ENCODE data around the gene UNC5A. TPM values are rescaled to one million over a fixed set of nuclear protein-coding genes. Genes with fewer than 3 reads are reported as not detected.

Gene UNC5A
- total RNA-seq, 1 donor from 2014 or later, result not detected

DNA sequence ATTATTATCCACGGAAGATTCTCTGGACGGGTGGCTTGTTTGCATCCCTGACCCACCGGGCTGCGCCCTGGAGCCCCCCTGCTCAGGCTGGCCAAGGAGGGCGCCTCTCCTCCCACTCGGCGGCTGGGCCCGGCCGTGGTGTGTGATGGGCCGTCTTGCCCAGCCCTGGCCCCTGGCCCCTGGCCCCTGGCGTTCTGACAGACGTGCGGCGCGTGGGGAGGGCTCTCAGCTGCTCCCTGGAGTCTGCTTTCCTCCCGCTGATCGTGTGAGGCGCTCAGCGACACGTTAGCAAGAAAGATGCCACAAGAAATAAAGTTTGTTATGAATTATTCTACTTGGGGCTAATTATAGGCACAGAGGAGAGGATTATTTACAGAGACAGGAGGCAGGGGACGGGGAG lies 33.3 kb downstream of the UNC5A start:
- intact Hi-C loops (cut with micrococcal nuclease), result no loop called here

DNA sequence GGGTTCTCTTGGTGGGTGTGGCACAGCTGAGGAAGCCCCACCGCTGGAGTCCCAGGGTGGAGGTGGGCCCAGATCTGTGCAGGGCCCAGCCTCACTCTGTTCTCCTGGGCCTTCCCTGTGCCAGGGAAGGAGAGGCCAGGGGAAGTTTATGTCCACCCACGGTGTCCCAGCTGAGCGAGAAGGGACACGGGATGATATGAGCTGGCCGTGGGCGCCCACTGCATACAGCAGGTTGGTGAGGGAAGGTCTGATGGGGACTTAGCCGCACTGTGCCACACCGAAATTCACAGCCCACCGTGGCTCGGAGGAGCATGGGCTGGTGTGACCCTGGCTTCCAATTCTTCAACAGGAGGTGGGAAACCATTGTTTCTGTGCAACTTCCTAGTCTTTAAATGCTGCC lies 33.9 kb downstream of the UNC5A start:
- intact Hi-C loops (cut with micrococcal nuclease), result no loop called here

DNA sequence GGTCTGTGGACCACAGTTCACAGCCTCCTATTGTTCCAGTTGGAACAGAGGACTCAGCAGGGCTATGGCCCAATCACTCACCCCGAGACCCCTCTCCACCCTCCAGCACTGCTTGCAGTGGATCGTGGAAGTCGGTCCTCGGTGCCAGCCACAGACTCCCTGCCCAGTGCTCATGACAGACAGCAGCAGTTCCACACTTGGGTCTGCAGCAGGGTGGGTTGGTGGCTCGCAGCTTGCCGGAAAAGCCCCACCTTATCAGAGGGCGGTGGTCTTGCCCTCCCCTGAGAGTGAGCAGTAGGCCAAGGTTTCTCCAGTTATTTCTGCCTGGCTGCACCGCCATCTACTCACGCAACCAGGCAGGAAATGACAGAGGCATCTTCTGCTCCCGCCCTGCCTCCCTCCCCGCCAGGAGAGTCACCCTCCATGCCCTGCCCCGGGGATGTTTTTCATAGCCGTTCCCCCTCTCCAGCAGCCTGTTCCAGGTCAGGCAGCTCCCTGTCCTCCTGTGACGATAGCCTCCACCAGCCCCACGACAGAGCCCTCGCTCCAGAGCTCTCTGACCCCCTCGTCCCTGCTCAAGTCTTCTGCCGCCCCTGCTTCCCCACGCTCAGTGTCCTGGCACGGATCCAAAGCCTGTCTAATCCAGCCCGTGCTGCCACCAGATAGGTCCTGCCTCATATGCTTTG lies 34.5 kb downstream of the UNC5A start:
- intact Hi-C loops (cut with micrococcal nuclease), result no loop called here

DNA sequence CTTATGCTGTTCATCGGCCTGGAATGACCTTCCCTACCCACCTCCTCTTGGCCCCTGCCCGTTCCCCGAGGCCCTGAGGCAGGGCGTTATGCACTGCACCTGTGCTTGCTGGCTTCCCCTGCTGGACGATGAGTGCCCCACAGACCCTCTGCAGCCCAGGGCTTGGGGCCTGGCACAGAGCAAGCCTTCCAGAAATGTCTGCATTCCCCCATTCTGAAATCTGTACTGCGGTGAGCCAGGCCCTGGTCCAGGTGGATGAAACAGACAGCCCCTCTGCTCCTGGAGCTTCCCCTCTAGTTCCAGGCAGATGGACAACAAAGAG lies 35.0 kb downstream of the UNC5A start:
- intact Hi-C loops (cut with micrococcal nuclease), result no loop called here

DNA sequence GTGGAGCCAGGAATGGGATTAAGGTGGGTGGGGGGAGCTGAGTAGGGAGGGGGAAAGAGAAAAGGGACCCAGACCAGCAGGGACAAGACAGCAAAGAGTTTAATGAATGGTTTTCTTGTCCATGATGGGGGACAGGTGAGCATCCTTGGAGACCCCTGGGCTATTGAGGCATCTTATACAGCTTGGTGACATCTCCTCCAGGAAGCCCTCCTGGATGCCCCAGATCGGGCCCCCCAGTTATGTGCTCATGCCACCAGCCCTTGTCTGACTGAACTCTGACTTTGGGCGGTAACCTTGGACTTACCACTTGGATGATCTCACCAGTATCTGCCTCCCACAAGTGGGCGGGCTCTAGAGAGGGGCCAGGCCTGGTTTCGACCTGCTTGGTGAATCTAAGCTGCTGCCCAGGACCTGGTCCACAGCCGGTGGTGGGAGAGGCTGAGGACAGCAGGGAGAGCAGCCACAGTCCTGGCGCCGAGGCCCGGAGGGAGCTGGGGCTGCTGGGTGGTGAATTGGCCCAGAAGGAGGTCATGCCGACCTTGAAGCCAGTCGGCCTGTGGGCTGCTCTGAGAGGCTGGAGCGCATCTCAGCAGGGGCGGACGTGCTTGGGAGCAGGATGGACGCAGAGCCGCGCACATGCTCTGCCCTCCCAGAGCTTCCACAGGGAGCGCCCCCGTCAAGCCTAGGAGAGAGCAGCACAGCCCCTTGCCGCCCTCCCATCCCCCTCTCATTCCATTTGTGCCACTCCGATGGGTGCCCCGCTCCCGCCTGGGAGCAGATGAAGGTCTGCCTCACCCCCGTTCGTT lies 36.2 kb downstream of the UNC5A start:
- intact Hi-C loops (cut with micrococcal nuclease), result no loop called here

DNA sequence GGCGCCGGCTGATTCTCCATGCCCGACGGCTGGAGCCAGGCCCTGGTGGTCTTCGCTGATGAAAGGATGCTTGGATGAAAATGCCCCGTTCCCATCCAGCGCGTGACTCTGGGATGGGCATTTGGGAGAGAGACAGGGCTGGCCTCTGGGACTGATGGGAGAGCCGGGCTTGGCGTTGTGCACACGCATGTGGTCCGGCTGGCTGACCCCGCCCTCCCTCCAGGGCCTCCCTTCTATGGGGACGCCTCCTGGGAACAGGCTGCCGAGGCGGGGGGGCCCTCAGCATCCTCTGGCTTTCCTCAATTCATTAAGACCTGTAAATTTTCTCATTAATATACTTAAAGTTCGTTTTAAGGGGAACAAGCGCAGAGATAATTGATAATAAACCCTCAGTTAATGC lies 36.8 kb downstream of the UNC5A start:
- intact Hi-C loops (cut with micrococcal nuclease), result no loop called here

DNA sequence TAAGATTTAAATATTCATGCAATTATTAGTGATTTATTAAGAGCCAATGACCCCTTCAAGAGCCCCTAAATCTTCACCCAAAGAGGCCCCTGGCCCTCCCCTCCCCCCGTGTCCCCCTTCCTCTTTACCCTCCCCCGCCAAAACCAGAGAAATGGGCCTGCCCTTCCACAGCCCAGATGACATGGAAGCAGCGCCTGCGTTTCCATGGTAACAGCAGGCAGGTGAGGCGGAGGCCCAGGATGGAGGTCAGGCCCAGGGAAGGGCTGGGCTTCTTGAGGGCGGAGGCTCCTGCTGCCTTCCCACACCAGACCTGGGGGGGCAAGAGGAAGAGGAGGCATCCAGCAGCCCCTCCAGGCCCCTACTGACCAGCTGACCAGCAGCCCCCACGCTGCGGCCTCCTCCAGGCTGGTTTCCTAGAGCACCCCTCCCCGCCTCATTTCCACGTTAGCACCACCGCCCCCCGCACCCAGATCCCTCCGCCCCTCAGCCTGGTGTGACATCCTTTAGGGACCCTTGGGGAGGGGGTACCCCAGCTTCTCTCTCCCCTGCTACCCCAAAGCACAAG lies 37.4 kb downstream of the UNC5A start:
- intact Hi-C loops (cut with micrococcal nuclease), result no loop called here

DNA sequence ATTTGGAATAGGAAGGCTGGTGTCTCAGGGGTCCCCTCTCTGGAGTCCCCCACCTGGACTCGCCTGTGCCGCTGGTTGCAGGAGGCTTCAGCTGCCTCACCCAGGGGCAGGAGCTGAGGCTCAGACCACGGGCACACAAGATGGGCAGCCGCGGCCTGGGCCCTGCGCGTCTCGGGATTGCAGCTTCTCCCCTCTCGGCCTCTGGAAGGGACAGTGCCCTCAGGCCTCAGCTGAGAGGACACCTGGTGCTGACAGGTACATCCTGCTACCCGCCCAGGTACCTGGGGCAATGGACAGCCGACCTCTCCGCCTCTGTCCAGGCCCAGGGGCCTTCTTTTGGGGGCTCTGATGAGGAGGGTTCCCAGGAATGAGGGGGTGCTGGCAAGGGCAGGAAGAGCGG lies 38.3 kb downstream of the UNC5A start:
- intact Hi-C loops (cut with micrococcal nuclease), result no loop called here

DNA sequence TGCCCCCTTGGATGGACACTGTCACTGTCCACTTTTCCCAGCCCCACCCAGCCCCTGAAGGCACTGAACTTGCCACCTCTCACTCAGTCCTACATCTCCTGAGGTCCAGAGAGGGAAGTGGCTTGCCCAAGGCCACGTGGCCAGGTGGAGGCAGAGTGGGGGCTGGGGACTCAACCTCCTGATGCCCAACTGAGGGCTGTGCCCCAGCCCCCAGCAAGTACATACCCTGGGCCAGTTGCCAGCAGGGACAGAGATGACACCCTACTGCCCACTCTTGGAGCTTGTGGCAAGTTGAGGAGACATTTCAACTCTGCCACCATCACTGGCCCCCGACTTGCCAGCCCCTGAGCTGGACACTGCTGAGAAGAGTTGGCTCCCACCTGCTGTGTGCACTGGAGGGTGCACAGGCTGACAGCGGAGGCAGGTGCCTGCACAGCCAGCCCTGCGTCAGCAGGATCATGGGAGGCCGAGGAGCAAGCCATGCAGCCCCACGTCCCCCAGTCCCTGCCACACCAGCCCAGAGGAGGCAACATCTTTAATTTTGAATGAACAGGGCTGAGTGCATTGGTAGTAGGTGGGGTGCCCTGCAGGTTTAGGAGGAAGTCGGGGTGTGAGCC lies 39.4 kb downstream of the UNC5A start:
- intact Hi-C loops (cut with micrococcal nuclease), result no loop called here

DNA sequence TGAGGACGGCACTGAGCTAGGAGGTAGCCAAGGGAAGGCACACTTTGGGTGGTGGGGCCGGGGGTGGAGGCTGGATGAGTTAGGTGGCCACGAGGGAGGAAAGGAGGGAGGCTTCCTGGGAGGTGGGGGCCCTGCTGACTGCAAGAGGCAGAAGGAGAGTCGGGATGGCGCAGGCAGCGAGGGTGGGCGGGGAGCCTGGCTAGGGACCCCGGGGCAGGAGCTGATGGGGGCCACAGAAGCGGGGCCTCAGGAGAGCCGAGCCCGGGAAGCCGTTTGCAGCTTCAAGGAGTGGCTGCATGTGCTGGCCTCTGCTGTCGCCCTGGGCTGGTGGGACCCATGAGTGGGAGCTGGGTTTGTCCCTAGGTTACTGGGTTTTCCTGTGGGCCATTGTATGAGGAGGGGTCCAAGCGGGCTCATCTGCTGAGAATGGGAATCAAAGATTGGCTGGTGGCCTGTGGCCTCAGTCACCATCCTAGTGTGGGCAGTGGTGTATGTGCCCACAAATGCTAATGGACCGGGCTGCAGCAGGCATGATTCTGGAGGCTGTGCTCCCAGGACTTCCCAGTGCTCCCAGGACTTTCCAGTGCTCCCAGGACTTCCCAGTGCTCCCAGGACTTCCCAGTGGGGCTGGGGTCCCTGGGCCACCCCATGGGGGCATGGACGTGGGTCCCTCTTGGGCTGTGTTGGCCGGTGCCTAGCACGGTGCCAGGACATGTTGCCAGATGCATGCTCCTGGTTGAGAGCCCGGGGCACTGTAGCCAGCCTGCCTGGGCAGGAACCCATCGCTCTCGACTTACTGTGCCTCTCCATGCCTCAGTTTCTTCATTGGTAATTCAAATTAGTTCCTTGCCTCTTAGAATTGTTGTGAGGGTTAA lies 40.2 kb downstream of the UNC5A start:
- intact Hi-C loops (cut with micrococcal nuclease), result no loop called here

DNA sequence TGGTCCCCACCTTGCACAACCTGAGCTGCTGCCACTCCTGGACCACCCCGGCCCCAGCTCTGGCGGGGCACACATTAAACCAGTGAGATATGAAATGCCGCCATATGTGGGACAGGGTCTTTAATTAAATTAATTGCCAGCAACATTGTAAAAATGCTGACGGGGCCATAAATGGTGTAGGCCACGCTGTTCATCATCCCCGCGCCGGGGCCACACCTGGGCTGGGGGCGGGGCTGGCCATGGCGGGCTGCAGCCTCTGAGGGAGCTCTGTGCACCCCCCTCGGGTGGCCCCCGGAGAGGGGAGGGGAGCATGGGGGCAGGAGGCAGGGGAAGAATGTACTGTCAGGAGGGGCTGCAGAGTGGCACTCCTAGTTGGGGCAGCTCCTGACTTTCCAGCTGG lies 41.0 kb downstream of the UNC5A start:
- intact Hi-C loops (cut with micrococcal nuclease), result no loop called here

DNA sequence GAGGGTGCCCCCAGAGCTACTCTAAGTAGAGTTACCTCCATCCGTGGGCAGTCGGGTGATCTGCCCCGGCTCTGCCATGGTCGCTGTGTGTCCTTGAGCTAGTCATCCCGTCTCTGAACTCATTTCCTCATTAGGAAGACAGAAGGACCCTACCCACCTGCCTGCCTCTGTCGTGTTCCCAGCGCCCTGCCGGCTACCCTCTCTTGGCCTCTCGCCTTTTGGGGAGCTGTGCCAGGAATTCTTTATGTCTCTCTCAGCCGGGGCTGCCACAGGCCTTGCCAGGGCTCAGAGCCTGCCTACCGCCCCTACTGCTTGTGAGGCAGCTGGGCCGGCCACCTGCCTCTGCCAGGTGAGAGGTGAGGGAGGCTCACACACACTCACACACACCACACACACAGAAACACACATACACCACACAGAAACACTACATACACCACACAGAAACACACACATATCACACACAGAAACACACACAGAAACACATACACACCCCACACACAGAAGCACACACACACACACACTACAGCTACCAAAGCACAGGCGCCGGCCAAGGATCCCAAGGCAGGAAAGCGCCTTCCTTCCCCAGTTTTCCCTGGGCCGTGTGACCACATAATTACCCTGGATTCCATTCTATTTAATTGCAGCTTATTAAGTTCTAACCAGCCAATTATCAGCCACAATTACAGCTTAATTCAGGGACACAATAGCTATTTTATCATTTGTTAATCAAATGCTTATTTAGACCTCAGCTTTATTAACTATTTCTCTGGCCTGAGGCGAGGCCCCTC lies 41.7 kb downstream of the UNC5A start:
- intact Hi-C loops (cut with micrococcal nuclease), result no loop called here

DNA sequence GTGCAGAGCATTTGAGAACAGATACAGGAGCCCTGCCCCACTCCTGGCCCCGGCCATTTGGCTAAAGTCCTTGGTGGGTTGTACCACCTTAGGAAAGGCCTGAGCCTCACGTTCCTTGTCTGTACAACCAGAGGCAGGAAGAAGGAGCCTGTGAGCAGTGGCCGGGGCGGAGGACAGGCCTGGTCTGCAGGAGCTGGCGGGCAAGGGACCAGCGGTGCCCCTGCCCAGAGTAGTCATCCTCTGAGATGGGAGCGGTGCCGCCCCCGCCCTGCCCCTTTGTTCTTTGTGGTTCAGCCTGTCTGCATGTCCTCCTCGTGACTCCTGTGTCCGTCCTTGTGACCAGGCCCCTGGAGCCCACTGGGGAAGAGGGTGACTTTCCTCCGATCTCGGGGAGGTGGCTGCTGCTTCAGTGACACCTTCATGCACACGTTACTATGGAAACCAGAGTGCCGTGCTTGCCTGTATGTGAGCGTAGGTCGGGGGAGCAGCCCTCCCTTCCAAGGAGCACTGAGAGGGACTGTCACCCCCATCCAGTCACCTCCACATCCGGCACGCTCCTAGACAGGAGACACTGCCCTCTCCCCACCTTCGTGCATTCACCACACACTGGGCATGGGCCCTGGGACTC lies 42.9 kb downstream of the UNC5A start:
- intact Hi-C loops (cut with micrococcal nuclease), result no loop called here

DNA sequence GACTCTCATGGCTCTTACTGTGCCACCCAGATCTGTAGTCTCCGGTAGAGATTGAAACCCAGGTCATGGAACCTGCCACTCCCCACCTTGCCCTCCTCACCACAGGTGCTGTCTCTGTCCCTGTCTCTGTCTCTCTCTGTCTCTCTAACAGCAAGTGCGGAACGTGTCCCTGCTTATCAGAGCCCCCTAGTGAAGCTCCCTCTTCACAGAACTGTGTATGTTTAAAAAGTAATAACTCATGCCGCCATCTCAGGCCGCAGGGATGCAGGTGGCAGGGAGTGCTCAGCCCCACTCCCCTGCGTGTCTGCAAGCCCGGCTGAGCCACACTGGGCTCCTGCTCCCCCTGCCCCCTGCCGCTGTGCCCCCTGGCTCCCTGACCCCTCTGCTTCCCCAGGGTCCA lies 43.8 kb downstream of the UNC5A start:
- intact Hi-C loops (cut with micrococcal nuclease), result no loop called here

DNA sequence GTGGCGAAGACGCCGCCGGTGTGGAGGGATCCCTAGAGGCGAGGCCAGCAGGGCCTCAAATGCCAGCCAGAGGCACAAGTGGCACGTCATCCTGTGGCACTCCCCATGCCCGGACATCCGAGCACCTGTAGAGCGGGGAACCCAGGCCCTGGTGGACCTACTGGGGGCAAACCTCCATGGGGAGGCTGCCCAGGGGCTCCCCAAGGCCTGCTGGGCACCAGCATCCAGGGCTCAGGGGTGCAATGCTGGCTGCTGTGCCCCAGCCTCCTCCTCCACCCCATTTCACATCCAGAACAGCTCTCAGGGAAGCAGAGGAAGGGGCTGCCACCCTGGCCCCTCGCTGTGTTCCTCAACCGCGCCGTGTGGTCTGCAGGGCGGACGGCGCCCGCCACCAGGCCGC lies 45.2 kb downstream of the UNC5A start:
- intact Hi-C loops (cut with micrococcal nuclease), result no loop called here

DNA sequence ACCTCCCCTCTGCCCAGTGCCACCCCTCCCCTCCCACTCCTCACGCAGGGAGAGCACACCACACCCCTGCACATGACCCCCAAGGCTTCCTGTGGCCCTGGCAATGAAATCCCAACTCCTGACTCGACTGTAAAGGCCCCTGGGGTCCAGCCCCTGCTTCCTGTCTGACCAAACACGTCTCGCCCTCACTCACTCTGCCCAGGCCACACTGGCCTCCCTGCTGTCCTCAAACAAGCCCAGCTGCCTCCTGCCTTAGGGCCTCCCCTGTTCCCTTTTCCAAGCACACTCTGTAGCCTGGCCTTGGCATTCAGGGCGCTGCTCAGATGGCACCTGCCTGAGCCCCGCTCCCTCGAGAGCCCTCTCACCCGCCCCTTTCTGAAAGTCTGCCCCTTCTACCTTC lies 46.4 kb downstream of the UNC5A start:
- intact Hi-C loops (cut with micrococcal nuclease), result no loop called here

DNA sequence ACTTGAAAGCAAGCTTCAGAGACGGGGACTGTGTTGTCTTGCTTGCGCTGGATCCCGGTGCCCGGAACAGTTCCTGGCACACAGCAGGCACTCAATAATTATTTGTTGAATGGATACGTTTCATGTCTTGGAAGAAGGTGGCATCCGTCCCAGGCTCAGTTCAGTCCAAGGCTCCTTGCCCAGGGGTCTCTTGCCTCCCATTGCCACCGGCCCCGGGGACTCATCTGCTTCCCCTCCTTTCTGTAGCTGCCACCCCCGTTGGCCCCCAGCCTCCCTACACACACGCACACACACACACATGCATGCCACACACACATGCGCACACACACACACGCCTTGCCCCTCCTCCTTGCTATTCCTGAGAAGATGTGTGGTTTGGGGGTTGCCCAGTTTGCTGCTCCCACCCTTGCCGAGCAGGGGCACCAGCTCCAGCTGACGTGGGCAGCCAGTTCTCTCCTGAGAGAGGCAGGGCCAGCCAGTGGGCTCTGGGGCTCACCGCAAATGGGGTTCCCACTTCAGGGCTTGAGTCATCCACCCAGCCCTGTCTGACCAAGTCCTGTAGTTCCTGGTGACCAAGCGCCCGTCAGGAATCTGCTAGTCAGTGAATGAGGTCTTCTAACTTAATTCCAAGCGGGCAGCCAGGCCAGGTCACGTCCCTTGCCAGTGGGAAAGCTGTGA lies 47.0 kb downstream of the UNC5A start:
- intact Hi-C loops (cut with micrococcal nuclease), result no loop called here

DNA sequence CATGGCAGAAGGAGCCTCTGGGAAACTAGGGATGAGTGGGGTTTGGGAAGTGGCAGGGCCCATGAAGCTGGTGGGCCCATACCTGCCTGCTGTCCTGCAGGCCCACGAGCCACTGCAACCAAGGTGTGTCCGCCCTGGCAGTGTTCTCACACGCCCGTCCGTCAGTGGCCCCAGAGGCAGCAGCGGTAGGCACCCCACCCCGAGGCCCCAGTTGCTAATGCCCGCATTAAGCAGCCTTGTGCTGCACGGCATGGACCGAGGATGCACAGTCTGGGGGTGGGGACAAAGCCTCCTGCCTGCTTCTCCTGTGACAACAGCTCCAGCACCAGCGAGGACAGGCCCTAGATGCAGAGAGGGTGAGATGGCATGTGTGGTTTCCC lies 47.5 kb downstream of the UNC5A start:
- intact Hi-C loops (cut with micrococcal nuclease), result no loop called here

DNA sequence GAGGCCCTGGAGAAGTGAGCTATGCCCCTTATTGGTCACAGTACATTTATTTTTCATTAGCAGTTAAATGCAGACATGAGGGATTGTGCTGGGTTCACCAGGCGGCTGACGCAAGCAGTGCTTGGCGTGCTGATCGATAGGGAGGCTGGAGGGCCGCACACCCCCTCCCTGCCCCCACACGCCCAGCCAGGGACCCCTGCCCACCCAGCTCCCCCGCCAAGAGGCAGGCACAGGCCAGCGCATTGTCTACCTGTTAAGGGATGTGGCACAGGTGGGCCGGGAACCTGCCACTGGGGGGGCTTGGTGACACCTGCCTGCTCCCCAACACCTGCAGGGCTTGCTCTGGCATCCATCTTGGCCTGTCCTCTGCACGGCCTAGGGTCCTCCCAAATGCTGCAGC lies 49.6 kb downstream of the UNC5A start:
- intact Hi-C loops (cut with micrococcal nuclease), result no loop called here

DNA sequence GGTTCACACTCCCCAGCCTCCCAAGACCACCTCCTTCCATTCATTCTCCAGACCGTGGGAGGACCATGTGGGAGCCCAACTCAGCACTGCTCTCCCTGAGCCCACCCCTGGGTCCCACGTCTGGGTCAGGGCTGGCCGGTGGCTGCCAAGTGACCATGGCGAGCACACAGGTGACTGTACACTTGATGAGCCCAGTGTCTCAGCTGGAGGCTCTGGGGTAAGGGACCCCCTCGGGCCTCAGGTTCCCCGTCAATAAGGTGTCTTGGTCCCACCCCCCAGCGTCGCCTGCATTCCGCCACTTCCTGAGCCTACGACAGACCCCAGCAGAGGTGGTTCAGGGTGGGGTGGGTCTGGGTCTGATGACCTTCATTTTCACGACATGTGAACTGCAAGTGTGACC lies 50.0 kb downstream of the UNC5A start:
- intact Hi-C loops (cut with micrococcal nuclease), result no loop called here
